ENCODE results near the gene SLC9C1.

SLC9C1 gene

DNA sequence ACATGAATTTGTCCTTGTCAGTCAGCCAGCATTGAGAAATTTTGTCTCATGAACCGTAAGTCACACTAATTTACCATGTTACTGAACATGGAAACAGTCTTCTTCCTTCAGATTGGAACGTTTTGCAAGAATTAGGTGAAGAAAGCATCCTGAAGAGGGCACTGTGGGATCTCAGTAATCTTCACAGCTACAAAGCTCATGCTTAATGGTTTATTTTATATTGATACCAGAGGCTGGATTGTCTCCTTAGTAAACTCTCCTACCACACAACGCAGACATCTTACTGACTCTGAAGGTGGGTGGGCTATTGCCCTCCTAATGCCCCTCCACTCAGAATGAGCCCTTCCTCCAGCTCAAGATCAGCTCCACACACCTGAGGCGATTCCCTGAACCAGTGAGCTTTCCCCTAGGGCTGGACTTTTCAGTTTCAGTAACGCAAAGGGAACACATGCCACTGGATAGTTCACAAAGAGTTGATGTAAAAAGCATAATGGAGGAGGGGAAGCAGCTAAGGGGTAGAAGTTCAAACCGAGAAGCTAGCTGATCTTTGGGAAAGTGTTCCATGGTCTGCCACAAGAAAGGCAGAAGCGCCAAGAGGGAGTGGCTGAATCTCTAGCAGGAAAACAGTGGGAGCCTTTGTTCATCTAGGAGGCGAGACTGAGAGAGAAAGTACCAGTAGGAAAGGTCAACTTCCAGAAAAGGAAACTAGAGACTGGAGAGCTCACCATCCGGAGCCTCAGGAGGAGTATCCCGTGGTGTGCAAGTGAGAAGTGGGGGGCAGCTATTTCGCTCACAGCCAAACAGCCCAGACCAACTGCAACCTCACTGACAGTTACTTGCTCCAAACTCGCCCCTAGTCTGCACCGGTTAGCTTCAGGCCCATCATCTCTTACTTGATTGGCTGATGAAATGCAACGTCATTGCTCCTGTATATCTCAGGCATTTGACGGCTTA is at the start of gene SLC9C1:
SLC9C1 (minus strand) TSS at position 849 of the 954 bp plus-strand sequence. CDS start 7,425 bp downstream, outside the sequence.
- peak within 1 kb of the TSS; percentile 45 for H3K4me3 ChIP-seq (ENCODE audit: low read depth, low read length)
- TF ChIP-seq CTCF (IDR thresholded peaks at IDR 0.05; ENCODE audit: low read depth, low read length) = peak; percentile 65
- in situ Hi-C loops (cut with HindIII; ENCODE audit: low sequenced_read_pairs) = no loop called here
- peak; percentile 85 for DNase-seq (ENCODE audit: low read depth, low spot score)

GRCh38 chr3:112341386-112341785 is 47.4 kb upstream of the SLC9C1 start:
- in situ Hi-C loops (cut with HindIII; ENCODE audit: low sequenced_read_pairs) = no loop called here
- no peak for DNase-seq (ENCODE audit: low read depth, low spot score)
- TF ChIP-seq CTCF (IDR thresholded peaks at IDR 0.05; ENCODE audit: low read depth, low read length) = no peak
- H3K4me3 ChIP-seq (ENCODE audit: low read depth, low read length) = no peak overlapping the region

- no peak for DNase-seq (ENCODE audit: low read depth, low spot score)
- in situ Hi-C loops (cut with HindIII; ENCODE audit: low sequenced_read_pairs) = no loop called here
- no peak overlapping the region for H3K4me3 ChIP-seq (ENCODE audit: low read depth, low read length)
- no peak for TF ChIP-seq CTCF (IDR thresholded peaks at IDR 0.05; ENCODE audit: low read depth, low read length)
Measured at GRCh38 chr3:112339609-112340008, 45.6 kb upstream of the SLC9C1 start.

GRCh38 chr3:112339134-112339533 is 45.1 kb upstream of the SLC9C1 start:
- no peak for TF ChIP-seq CTCF (IDR thresholded peaks at IDR 0.05; ENCODE audit: low read depth, low read length)
- DNase-seq (ENCODE audit: low read depth, low spot score) = no peak
- H3K4me3 ChIP-seq (ENCODE audit: low read depth, low read length) = no peak overlapping the region
- in situ Hi-C loops (cut with HindIII; ENCODE audit: low sequenced_read_pairs) = no loop called here

DNA sequence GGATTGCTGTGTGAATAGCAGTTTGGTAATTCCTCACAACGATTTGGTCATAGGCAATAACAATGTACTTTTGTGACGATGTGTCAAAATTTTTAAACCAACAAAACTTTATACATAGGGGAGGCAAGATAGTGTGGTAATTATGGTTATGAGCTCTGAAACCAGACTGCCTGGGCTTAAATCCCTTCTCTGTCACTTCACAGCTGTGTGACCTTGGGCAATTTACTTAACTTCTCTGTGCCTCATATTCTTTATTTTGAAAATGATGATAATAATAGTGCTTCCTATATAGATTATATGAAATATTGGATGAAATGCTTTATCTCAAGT is 44.7 kb upstream of the SLC9C1 start:
- no peak for TF ChIP-seq CTCF (IDR thresholded peaks at IDR 0.05; ENCODE audit: low read depth, low read length)
- H3K4me3 ChIP-seq (ENCODE audit: low read depth, low read length) = no peak overlapping the region
- no peak for DNase-seq (ENCODE audit: low read depth, low spot score)
- in situ Hi-C loops (cut with HindIII; ENCODE audit: low sequenced_read_pairs) = no loop called here

GRCh38 chr3:112338021-112338726 is 44.2 kb upstream of the SLC9C1 start:
- no peak overlapping the region for H3K4me3 ChIP-seq (ENCODE audit: low read depth, low read length)
- DNase-seq (ENCODE audit: low read depth, low spot score) = no peak
- in situ Hi-C loops (cut with HindIII; ENCODE audit: low sequenced_read_pairs) = no loop called here
- TF ChIP-seq CTCF (IDR thresholded peaks at IDR 0.05; ENCODE audit: low read depth, low read length) = no peak
